KMS-11 (cell line): ENCODE data around the gene HS6ST3.
A peak's percentile ranks its signal among the peaks of the same experiment; 100 is the strongest.

Experiments
- H2AFZ ChIP-seq: fragments of 200-600 bp; sonication (generic); 2 replicates; pipeline ENCODE4 v1.6.1; 2016; ENCODE audit warnings: antibody characterized with exemption, mixed run types, low read depth
- H3K27ac ChIP-seq: fragments of 200-600 bp; sonication (generic); 2 replicates; pipeline ENCODE4 v1.6.1; 2016; ENCODE audit warnings: mild to moderate bottlenecking, mixed run types
- H3K27me3 ChIP-seq: fragments of 200-600 bp; sonication (generic); 2 replicates; pipeline ENCODE4 v1.6.1; 2017; ENCODE audit warnings: mild to moderate bottlenecking, low read depth, mixed run types, moderate library complexity; ENCODE audit not compliant: insufficient read depth
- H3K36me3 ChIP-seq: fragments of 200-600 bp; sonication (generic); 2 replicates; pipeline ENCODE4 v1.6.1; 2017; ENCODE audit warnings: mild to moderate bottlenecking, mixed run types; ENCODE audit not compliant: insufficient read depth
- H3K4me1 ChIP-seq: fragments of 200-600 bp; sonication (generic); 2 replicates; pipeline ENCODE4 v1.6.1; 2016; ENCODE audit warnings: mild to moderate bottlenecking, low read depth, mixed run types; ENCODE audit not compliant: poor library complexity, severe bottlenecking
- H3K4me2 ChIP-seq: fragments of 200-600 bp; sonication (generic); 2 replicates; pipeline ENCODE4 v1.7.0; 2016; ENCODE audit warnings: mild to moderate bottlenecking, mixed run types
- H3K4me3 ChIP-seq: fragments of 200-600 bp; sonication (generic); IDR thresholded peaks from 2 replicates; pipeline ENCODE4 v1.6.1; 2017; ENCODE audit warnings: low read depth, low read length, mixed read lengths; ENCODE audit not compliant: insufficient read depth
- H3K79me2 ChIP-seq: fragments of 200-600 bp; sonication (generic); 2 replicates; pipeline ENCODE4 v1.6.1; 2016; ENCODE audit warnings: low read depth, mixed run types; ENCODE audit not compliant: insufficient read depth
- H3K9ac ChIP-seq: fragments of 200-600 bp; sonication (generic); 2 replicates; pipeline ENCODE4 v1.6.1; 2016; ENCODE audit warnings: mild to moderate bottlenecking, mixed run types
- H4K20me1 ChIP-seq: fragments of 200-600 bp; sonication (generic); 2 replicates; pipeline ENCODE4 v1.6.1; 2016; ENCODE audit warnings: mild to moderate bottlenecking, mixed run types; ENCODE audit not compliant: insufficient read depth
- TF ChIP-seq, protein P1 (sequence below): fragments of 200-600 bp; sonication (generic); conservative IDR thresholded peaks from 2 replicates; pipeline ENCODE4 v1.6.1; 2017; ENCODE audit warnings: low read depth, mild to moderate bottlenecking, antibody characterized with exemption, low read length, moderate library complexity, mixed read lengths

Gene HS6ST3

GRCh38 chr13:96090240-96091101 lies 564 bp downstream of the HS6ST3 start:
- H3K79me2 ChIP-seq = no peaks in the 10 kb centered on the region
- no peaks in the 10 kb centered on the region for H3K27me3 ChIP-seq
- H3K36me3 ChIP-seq = no peaks in the 10 kb centered on the region
- H3K4me2 ChIP-seq = no peak overlapping the region
- H4K20me1 ChIP-seq = no peaks in the 10 kb centered on the region
- peak overlapping the region; percentile 59 for H2AFZ ChIP-seq
- TF ChIP-seq, protein P1, sequence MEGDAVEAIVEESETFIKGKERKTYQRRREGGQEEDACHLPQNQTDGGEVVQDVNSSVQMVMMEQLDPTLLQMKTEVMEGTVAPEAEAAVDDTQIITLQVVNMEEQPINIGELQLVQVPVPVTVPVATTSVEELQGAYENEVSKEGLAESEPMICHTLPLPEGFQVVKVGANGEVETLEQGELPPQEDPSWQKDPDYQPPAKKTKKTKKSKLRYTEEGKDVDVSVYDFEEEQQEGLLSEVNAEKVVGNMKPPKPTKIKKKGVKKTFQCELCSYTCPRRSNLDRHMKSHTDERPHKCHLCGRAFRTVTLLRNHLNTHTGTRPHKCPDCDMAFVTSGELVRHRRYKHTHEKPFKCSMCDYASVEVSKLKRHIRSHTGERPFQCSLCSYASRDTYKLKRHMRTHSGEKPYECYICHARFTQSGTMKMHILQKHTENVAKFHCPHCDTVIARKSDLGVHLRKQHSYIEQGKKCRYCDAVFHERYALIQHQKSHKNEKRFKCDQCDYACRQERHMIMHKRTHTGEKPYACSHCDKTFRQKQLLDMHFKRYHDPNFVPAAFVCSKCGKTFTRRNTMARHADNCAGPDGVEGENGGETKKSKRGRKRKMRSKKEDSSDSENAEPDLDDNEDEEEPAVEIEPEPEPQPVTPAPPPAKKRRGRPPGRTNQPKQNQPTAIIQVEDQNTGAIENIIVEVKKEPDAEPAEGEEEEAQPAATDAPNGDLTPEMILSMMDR = no peak
- no peaks in the 10 kb centered on the region for H3K4me1 ChIP-seq
- H3K9ac ChIP-seq = no peak overlapping the region
- no peak overlapping the region for H3K4me3 ChIP-seq
- H3K27ac ChIP-seq = no peak overlapping the region

- Histone ChIP-seq H3K4me3 (no peak overlapping the region), H3K36me3 (no peaks in the 10 kb centered on the region), H3K79me2 (no peaks in the 10 kb centered on the region), H4K20me1 (no peaks in the 10 kb centered on the region), H3K4me2 (peak overlapping the region; percentile 17; the same call in 1 of the 2 replicates), H3K27ac (no peak overlapping the region), H3K27me3 (no peaks in the 10 kb centered on the region), H3K4me1 (no peaks in the 10 kb centered on the region), H2AFZ (peak overlapping the region; percentile 59), H3K9ac (no peak overlapping the region)
- TF ChIP-seq, protein P1 = no peak
Observed at GRCh38 chr13:96091164-96092117, 1.5 kb downstream of the HS6ST3 start.

- no peak overlapping the region for H2AFZ ChIP-seq
- no peaks in the 10 kb centered on the region for H3K36me3 ChIP-seq
- H3K4me2 ChIP-seq = no peak overlapping the region
- no peak overlapping the region for H3K27ac ChIP-seq
- no peaks in the 10 kb centered on the region for H4K20me1 ChIP-seq
- H3K4me3 ChIP-seq = no peak overlapping the region
- TF ChIP-seq, protein P1 = no peak
- H3K9ac ChIP-seq = no peak overlapping the region
- no peaks in the 10 kb centered on the region for H3K27me3 ChIP-seq
- no peaks in the 10 kb centered on the region for H3K79me2 ChIP-seq
- no peaks in the 10 kb centered on the region for H3K4me1 ChIP-seq
Observed at GRCh38 chr13:96093296-96094006, 3.5 kb downstream of the HS6ST3 start.
